Neural cell (in vitro differentiated cells): ENCODE measurements around the gene EXO1. TPM values are rescaled to one million over a fixed set of nuclear protein-coding genes. Genes with fewer than 3 reads are reported as not detected.

Experiments used
- H2AFZ ChIP-seq: fragments of 200-600, 300-800 bp; sonication (generic), shearing (Covaris generic); 2 replicates; pipeline ENCODE4 v1.6.0; 2014; ENCODE audit warnings: low read depth, mild to moderate bottlenecking, antibody characterized with exemption, low read length, moderate library complexity
- H3F3A ChIP-seq: fragments of 200-600 bp; shearing (Covaris generic); 2 replicates; pipeline ENCODE4 v1.6.1; 2016; ENCODE audit warnings: mild to moderate bottlenecking, moderate library complexity, mixed read lengths, antibody characterized with exemption, low read length; ENCODE audit not compliant: insufficient read depth, poor library complexity, severe bottlenecking
- H3K27ac ChIP-seq: fragments of 200-600, 300-800 bp; sonication (generic), shearing (Covaris generic); 2 replicates; pipeline ENCODE4 v1.5.1; 2014; ENCODE audit warnings: mild to moderate bottlenecking, low read length, moderate library complexity
- H3K27me3 ChIP-seq: fragments of 300-800, 200-600 bp; sonication (generic), shearing (Covaris generic); 2 replicates; pipeline ENCODE4 v1.6.0; 2014; ENCODE audit warnings: mild to moderate bottlenecking, low read depth, low read length, moderate library complexity; ENCODE audit not compliant: insufficient read depth
- H3K36me3 ChIP-seq: fragments of 300-800, 200-600 bp; sonication (generic), shearing (Covaris generic); 2 replicates; pipeline ENCODE4 v1.5.1; 2014; ENCODE audit warnings: mild to moderate bottlenecking, antibody characterized with exemption, low read length, moderate library complexity; ENCODE audit not compliant: insufficient read depth
- H3K4me2 ChIP-seq: fragments of 300-800, 200-600 bp; sonication (generic), shearing (Covaris generic); 2 replicates; pipeline ENCODE4 v1.6.0; 2014; ENCODE audit warnings: mild to moderate bottlenecking, low read length
- H3K4me3 ChIP-seq: fragments of 300-800, 200-600 bp; sonication (generic), shearing (Covaris generic); 2 replicates; pipeline ENCODE4 v1.5.1; 2014; ENCODE audit warnings: mild to moderate bottlenecking, low read length, moderate library complexity
- H3K79me2 ChIP-seq: fragments of 200-600 bp; shearing (Covaris generic); replicated peaks from 2 replicates; pipeline ENCODE4 v1.6.0; 2014; ENCODE audit warnings: mild to moderate bottlenecking, low read length, moderate library complexity; ENCODE audit not compliant: insufficient read depth
- H3K9ac ChIP-seq: fragments of 300-800, 200-600 bp; sonication (generic), shearing (Covaris generic); 2 replicates; pipeline ENCODE4 v1.6.1; 2016; ENCODE audit warnings: mild to moderate bottlenecking, low read length, mixed read lengths
- H3K9me2 ChIP-seq: fragments of 200-600 bp; shearing (Covaris generic); 2 replicates; pipeline ENCODE4 v1.6.1; 2016; ENCODE audit warnings: mild to moderate bottlenecking, low read length, mixed read lengths; ENCODE audit not compliant: insufficient read depth
- H3K9me3 ChIP-seq: fragments of 200-600, 300-800 bp; sonication (generic), shearing (Covaris generic); 2 replicates; pipeline ENCODE4 v1.6.1; 2016; ENCODE audit warnings: mild to moderate bottlenecking, mixed run types, low read length, moderate library complexity, mixed read lengths
- H4K20me1 ChIP-seq: fragments of 200-600 bp; shearing (Covaris generic); 2 replicates; pipeline ENCODE4 v1.6.1; 2016; ENCODE audit warnings: mild to moderate bottlenecking, mixed run types; ENCODE audit not compliant: insufficient read depth
- EP300 ChIP-seq: fragments of 450-650 bp; conservative IDR thresholded peaks from 2 replicates; pipeline ENCODE4 v1.6.1; 2014; ENCODE audit warnings: antibody characterized with exemption, mild to moderate bottlenecking, moderate library complexity; ENCODE audit not compliant: poor library complexity, severe bottlenecking
- EZH2 ChIP-seq: fragments of 200-600, 300-800 bp; shearing (Covaris generic), sonication (generic); IDR thresholded peaks from 2 replicates; pipeline ENCODE4 v1.6.1; 2014; ENCODE audit warnings: antibody characterized with exemption, low read length, borderline replicate concordance, mild to moderate bottlenecking; ENCODE audit not compliant: insufficient read depth, poor library complexity, severe bottlenecking
- MXI1 ChIP-seq: fragments of 450-650 bp; conservative IDR thresholded peaks from 2 replicates; pipeline ENCODE4 v1.6.1; 2014; ENCODE audit warnings: antibody characterized with exemption, mild to moderate bottlenecking; ENCODE audit not compliant: poor library complexity, severe bottlenecking
- POLR2AphosphoS5 ChIP-seq: IDR thresholded peaks from 2 replicates; pipeline ENCODE4 v1.6.1; 2012
- RAD21 ChIP-seq: fragments of 450-650 bp; conservative IDR thresholded peaks from 2 replicates; pipeline ENCODE4 v1.6.1; 2014; ENCODE audit warnings: antibody characterized with exemption, mild to moderate bottlenecking, moderate library complexity
- SMC3 ChIP-seq: fragments of 450-650 bp; conservative IDR thresholded peaks from 2 replicates; pipeline ENCODE4 v1.6.1; 2014; ENCODE audit warnings: antibody characterized with exemption, mild to moderate bottlenecking, moderate library complexity; ENCODE audit not compliant: poor library complexity
- TAF1 ChIP-seq: IDR thresholded peaks from 2 replicates; pipeline ENCODE4 v1.6.1; 2012; ENCODE audit warnings: low read depth
- polyA plus RNA-seq: library from polyadenylated mRNA; depleted of rRNA; stranded (reverse); fragments of >200 nt; gene quantifications from 2 replicates; pipeline ENCODE4 v1.2.3, GENCODE V29; 2014
- TF ChIP-seq, protein P1 (sequence below): fragments of 450-650 bp; IDR thresholded peaks from 2 replicates; pipeline ENCODE4 v1.5.1; 2014; ENCODE audit warnings: antibody characterized with exemption, mild to moderate bottlenecking, moderate library complexity; ENCODE audit not compliant: poor library complexity, severe bottlenecking
- TF ChIP-seq, protein P2 (sequence below): IDR thresholded peaks from 2 replicates; pipeline ENCODE4 v1.6.1; 2012; ENCODE audit warnings: borderline replicate concordance

EXO1 gene
- polyA plus RNA-seq, 1 donor from 2014 or later = 0.92 TPM

DNA sequence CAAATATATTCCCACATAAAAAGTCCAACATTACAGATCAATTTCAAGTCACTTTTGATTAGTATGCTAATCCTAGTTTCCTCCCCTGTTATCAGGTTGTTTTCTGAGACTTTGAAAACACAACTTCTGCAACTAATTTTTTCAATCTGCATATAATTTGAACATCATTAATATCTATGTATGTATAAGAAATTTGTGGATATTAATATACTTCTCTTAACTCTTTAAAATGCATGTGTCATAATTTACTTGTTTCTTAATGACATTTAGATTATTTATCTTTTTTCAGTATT is 48.6 kb downstream of the EXO1 start:
- Histone ChIP-seq H3K79me2 (no peaks in the 10 kb centered on the region), H3K9ac (no peak overlapping the region), H2AFZ (no peak overlapping the region), H3K9me3 (no peaks in the 10 kb centered on the region), H3K4me3 (no peak overlapping the region), H3K9me2 (no peaks in the 10 kb centered on the region), H3K36me3 (no peaks in the 10 kb centered on the region), H3F3A (no peaks in the 10 kb centered on the region), H3K27me3 (no peaks in the 10 kb centered on the region), H3K27ac (no peak overlapping the region), H3K4me2 (no peak overlapping the region), H4K20me1 (no peaks in the 10 kb centered on the region)
- TF ChIP-seq, protein P1, sequence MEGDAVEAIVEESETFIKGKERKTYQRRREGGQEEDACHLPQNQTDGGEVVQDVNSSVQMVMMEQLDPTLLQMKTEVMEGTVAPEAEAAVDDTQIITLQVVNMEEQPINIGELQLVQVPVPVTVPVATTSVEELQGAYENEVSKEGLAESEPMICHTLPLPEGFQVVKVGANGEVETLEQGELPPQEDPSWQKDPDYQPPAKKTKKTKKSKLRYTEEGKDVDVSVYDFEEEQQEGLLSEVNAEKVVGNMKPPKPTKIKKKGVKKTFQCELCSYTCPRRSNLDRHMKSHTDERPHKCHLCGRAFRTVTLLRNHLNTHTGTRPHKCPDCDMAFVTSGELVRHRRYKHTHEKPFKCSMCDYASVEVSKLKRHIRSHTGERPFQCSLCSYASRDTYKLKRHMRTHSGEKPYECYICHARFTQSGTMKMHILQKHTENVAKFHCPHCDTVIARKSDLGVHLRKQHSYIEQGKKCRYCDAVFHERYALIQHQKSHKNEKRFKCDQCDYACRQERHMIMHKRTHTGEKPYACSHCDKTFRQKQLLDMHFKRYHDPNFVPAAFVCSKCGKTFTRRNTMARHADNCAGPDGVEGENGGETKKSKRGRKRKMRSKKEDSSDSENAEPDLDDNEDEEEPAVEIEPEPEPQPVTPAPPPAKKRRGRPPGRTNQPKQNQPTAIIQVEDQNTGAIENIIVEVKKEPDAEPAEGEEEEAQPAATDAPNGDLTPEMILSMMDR = peak; percentile 18
- peak; percentile 28 for TF ChIP-seq SMC3
- no peak for TF ChIP-seq EZH2

DNA sequence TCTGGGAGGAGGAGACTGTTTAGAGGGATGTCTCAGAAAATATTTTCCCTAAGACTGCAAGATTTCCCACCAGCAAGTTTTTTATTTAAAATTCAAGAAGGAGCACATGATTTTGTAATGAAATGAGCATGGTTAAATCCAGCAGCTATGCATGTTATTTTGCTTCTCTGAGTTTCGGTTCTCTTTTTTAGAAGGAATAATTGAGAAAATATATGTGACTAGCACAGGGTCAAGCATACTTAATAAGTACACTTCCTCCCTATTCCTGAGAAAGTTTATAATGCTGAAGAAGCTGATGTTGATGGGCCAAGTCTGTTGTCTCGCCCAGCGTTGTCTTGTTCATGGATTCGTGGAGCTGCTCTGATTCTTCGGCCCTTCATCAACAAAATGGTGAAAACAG is 51.2 kb downstream of the EXO1 start:
- TF ChIP-seq, protein P1 = no peak
- TF ChIP-seq MXI1 (no peak), RAD21 (no peak), POLR2AphosphoS5 (no peak), SMC3 (no peak), EP300 (no peak), EZH2 (no peak), TAF1 (no peak)
- TF ChIP-seq, protein P2, sequence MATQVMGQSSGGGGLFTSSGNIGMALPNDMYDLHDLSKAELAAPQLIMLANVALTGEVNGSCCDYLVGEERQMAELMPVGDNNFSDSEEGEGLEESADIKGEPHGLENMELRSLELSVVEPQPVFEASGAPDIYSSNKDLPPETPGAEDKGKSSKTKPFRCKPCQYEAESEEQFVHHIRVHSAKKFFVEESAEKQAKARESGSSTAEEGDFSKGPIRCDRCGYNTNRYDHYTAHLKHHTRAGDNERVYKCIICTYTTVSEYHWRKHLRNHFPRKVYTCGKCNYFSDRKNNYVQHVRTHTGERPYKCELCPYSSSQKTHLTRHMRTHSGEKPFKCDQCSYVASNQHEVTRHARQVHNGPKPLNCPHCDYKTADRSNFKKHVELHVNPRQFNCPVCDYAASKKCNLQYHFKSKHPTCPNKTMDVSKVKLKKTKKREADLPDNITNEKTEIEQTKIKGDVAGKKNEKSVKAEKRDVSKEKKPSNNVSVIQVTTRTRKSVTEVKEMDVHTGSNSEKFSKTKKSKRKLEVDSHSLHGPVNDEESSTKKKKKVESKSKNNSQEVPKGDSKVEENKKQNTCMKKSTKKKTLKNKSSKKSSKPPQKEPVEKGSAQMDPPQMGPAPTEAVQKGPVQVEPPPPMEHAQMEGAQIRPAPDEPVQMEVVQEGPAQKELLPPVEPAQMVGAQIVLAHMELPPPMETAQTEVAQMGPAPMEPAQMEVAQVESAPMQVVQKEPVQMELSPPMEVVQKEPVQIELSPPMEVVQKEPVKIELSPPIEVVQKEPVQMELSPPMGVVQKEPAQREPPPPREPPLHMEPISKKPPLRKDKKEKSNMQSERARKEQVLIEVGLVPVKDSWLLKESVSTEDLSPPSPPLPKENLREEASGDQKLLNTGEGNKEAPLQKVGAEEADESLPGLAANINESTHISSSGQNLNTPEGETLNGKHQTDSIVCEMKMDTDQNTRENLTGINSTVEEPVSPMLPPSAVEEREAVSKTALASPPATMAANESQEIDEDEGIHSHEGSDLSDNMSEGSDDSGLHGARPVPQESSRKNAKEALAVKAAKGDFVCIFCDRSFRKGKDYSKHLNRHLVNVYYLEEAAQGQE = no peak
- Histone ChIP-seq H3K9me2 (no peaks in the 10 kb centered on the region), H3K9ac (no peak overlapping the region), H3K4me3 (no peak overlapping the region), H3F3A (no peaks in the 10 kb centered on the region), H2AFZ (no peak overlapping the region), H3K36me3 (no peaks in the 10 kb centered on the region), H4K20me1 (no peaks in the 10 kb centered on the region), H3K27ac (no peak overlapping the region), H3K27me3 (no peaks in the 10 kb centered on the region), H3K9me3 (no peaks in the 10 kb centered on the region), H3K4me2 (no peak overlapping the region), H3K79me2 (no peaks in the 10 kb centered on the region)
